ENCODE results near the gene DMXL1.

- no peak for TF ChIP-seq POLR2AphosphoS5 (IDR thresholded peaks at IDR 0.05; ENCODE audit: borderline replicate concordance, low read depth, low read length)
- TF ChIP-seq EZH2 (IDR thresholded peaks at IDR 0.05): no peak
- TF ChIP-seq FOXP2 (optimal IDR thresholded peaks at IDR 0.05; ENCODE audit: control extremely low read depth, extremely low read length, insufficient read depth): no peak
Observed at GRCh38 chr5:119239119-119239417, 168.2 kb downstream of the DMXL1 start.

Measured in SK-N-MC (cell line).